WERI-Rb-1 (cell line): ENCODE measurements around the gene TNXB.

ENCODE experiments used
- DNase-seq: peaks from one replicate; pipeline ENCODE4 v3.0.0-alpha.2; 2020
- H3K27ac ChIP-seq: fragments of 250-450 bp; sonication (Bioruptor Pico); 2 replicates; pipeline ENCODE4 v1.5.1; 2020; ENCODE audit warnings: mild to moderate bottlenecking, moderate library complexity
- H3K27me3 ChIP-seq: fragments of 250-450 bp; sonication (Bioruptor Pico); 2 replicates; pipeline ENCODE4 v1.5.1; 2021; ENCODE audit warnings: mild to moderate bottlenecking, low read depth, moderate library complexity; ENCODE audit not compliant: insufficient read depth, severe bottlenecking
- H3K36me3 ChIP-seq: fragments of 250-450 bp; sonication (Bioruptor Pico); 2 replicates; pipeline ENCODE4 v1.5.1; 2020; ENCODE audit warnings: mild to moderate bottlenecking, moderate library complexity
- H3K4me3 ChIP-seq: 2 replicates; pipeline ENCODE4 v1.5.1; 2011; ENCODE audit warnings: low read depth, mild to moderate bottlenecking, control low read depth, low read length
- H3K9me3 ChIP-seq: fragments of 250-450 bp; sonication (Bioruptor Pico); 2 replicates; pipeline ENCODE4 v1.5.1; 2021; ENCODE audit warnings: mild to moderate bottlenecking, moderate library complexity; ENCODE audit not compliant: severe bottlenecking
- TF ChIP-seq, protein P1 (sequence below): IDR thresholded peaks from 2 replicates; pipeline ENCODE4 v1.5.1; 2011; ENCODE audit warnings: low read depth, mild to moderate bottlenecking, control low read depth, inconsistent platforms, low read length

The TNXB gene

DNA sequence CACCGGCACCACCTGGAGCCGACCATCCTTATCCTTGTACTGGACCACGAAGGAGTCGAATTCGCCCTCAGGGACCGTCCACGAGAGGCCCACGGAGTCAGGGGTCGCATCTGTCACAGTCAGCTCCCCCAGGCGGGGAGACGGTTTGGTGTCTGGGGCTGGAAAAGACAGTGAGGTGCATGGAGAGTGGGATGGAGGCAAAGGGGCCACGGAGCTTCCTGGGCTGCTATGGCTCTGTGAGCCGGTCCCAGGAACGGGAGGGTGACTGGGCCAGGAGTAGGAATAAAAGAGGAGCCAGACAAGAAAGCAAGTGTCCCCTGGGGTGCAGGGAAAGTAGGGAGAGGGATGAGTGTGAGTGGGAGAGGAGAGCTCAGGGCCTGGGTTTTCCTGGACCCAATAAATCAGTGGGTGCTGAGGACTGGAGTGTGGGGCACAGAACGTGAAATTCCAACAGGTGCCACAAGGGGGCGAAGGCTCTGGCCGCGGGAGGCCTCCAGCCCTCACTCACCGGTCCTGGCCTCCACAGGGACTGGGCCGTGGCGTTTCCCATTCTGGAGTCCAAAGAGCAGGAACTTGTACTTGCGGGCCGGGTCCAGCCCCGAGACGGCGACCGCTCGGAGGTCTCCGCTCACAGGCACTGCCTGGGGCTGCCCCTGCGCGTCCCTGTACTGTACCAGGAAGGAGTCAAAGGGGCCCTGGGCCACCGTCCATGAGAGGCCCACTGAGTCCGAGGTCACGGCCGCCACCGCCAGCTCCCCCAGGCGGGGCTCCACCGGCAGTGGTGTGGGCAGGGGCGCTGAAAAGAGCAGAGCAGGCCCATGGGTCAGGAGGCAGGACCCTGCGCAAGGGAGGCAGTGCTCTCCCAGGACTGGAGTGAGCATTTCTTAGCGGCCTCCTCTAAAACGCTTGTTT, 61.0 kb downstream of the TNXB start:
- no peaks in the 10 kb centered on the region for H3K27me3 ChIP-seq
- TF ChIP-seq, protein P1, sequence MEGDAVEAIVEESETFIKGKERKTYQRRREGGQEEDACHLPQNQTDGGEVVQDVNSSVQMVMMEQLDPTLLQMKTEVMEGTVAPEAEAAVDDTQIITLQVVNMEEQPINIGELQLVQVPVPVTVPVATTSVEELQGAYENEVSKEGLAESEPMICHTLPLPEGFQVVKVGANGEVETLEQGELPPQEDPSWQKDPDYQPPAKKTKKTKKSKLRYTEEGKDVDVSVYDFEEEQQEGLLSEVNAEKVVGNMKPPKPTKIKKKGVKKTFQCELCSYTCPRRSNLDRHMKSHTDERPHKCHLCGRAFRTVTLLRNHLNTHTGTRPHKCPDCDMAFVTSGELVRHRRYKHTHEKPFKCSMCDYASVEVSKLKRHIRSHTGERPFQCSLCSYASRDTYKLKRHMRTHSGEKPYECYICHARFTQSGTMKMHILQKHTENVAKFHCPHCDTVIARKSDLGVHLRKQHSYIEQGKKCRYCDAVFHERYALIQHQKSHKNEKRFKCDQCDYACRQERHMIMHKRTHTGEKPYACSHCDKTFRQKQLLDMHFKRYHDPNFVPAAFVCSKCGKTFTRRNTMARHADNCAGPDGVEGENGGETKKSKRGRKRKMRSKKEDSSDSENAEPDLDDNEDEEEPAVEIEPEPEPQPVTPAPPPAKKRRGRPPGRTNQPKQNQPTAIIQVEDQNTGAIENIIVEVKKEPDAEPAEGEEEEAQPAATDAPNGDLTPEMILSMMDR, result peak; percentile 98
- DNase-seq, result peak; percentile 89
- H3K36me3 ChIP-seq, result no peaks in the 10 kb centered on the region
- H3K9me3 ChIP-seq, result no peaks in the 10 kb centered on the region
- H3K4me3 ChIP-seq, result no peak overlapping the region
- no peak overlapping the region for H3K27ac ChIP-seq

DNA sequence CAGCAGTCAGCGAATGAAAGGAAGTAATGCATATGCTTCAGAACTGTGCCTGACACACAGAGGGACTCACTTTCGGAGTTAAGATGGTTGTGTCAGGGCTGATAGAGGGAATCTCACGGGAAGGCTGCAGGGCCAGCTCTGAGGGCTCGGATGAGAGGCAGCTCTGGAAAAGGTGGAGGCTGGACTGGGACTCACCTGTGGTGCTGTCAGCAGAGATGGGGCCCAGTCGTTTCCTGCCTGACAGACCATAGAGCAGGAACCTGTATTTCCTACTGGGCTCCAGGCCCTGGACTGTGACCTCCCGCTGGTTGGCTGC, 61.6 kb downstream of the TNXB start:
- Histone ChIP-seq H3K9me3 (no peaks in the 10 kb centered on the region), H3K36me3 (no peaks in the 10 kb centered on the region), H3K27me3 (no peaks in the 10 kb centered on the region), H3K27ac (no peak overlapping the region), H3K4me3 (no peak overlapping the region)
- DNase-seq, result no peak
- TF ChIP-seq, protein P1, result no peak

DNA sequence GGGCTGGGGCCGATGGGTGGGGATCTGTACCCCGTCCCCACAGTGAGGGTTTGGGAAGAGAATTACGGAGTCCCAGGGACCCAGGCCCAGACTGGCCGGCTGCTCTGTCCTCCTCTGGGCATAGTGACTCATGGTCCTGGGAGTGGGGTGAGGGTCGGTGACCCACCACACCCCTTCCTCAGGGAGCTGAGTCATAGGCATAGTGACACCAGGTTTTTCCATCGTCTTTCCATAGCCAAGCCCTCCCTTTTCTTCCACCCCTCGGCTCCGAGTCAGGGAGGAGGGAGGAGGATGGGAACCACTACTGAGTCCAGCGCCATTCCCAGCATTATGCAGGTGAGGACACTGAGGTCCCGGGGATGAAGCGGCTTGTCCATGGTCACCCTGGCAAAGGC, 62.1 kb downstream of the TNXB start:
- TF ChIP-seq, protein P1, result no peak
- H3K9me3 ChIP-seq, result no peaks in the 10 kb centered on the region
- no peak for DNase-seq
- H3K36me3 ChIP-seq, result no peaks in the 10 kb centered on the region
- H3K4me3 ChIP-seq, result no peak overlapping the region
- no peaks in the 10 kb centered on the region for H3K27me3 ChIP-seq
- H3K27ac ChIP-seq, result no peak overlapping the region

DNA sequence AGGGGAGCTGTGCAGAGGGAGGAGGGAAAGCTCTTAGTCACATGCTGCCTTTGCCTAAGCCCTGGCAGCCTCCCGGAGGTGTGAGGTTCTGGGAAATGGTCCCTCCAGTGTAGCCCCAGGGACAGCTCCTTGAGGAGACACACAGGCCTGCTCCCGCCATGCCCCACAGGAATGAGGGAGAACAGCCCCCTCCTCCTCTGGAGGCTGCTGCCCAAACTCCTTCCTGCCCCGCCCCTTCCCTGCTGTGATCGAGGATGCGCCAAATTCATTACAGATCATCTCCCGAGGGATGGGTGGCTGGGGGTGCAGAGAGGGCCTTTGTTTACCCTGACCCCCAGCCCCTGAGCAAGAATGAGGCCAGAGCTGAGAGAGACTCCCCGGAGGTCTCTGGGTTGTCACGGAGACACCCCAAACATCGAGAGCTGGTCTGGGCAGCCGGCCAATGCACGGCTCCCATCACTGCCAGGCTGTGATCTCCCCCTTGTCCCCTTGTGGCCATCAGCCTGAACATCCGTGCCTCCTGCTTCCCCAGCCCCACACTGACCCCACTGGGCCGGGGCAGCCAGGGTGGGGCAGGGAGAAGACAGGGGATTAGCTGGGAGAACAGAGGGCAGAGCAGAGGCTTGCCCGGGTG, 62.6 kb downstream of the TNXB start:
- no peak overlapping the region for H3K27ac ChIP-seq
- TF ChIP-seq, protein P1, result peak; percentile 26; the same call in 1 of the 2 replicates
- no peaks in the 10 kb centered on the region for H3K36me3 ChIP-seq
- peak; percentile 56 for DNase-seq
- H3K27me3 ChIP-seq, result no peaks in the 10 kb centered on the region
- no peak overlapping the region for H3K4me3 ChIP-seq
- no peaks in the 10 kb centered on the region for H3K9me3 ChIP-seq

DNA sequence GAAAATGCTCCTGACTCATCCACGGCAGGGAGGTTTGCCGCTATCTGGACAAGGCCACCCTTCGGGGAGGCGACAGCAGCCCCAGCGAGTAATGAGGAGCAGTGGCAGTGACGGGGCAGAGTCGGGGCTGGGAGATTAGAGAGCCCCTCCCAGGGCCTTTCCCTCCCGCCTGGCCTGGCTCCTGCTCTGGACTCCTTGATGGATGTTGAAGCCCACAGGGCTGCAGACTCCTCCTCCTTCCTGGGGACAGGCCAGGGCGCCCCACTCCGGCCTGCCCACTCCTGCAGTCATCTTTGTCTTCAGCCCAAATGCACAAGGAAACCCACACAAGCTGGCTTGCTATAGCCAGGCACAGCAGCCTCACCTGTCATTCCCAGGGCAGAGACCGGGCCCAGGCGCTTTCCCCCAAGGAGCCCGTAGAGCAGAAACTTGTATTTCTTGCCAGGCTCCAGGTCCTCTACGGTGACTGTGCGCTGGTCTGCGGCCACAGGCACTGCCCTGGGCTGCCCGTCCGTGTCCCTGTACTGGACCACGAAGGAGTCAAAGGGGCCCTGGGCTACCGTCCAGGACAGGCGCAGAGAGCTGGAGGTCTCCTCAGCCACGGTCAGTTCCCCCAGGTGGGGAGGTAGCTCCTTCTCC, 63.2 kb downstream of the TNXB start:
- no peak overlapping the region for H3K4me3 ChIP-seq
- H3K27ac ChIP-seq, result no peak overlapping the region
- H3K27me3 ChIP-seq, result no peaks in the 10 kb centered on the region
- no peak for DNase-seq
- H3K36me3 ChIP-seq, result no peaks in the 10 kb centered on the region
- TF ChIP-seq, protein P1, result no peak
- H3K9me3 ChIP-seq, result no peaks in the 10 kb centered on the region
